Right cardiac atrium (tissue), 5 donors: ENCODE measurements around the gene NLGN2. TPM values are rescaled to one million over a fixed set of nuclear protein-coding genes. Genes with fewer than 3 reads are reported as not detected.

ENCODE experiments used
- ATAC-seq, 2 donors: fragments of 200-7000 bp; cut with Tn5 transposase; one replicate each; pipeline versions ENCODE4 v1.8.0 to v1.9.1; 2020; ENCODE audit warnings: moderate library complexity in 2 of 2, mild to moderate bottlenecking in 1 of 2
- DNase-seq, 3 donors: peaks; one replicate each; pipeline ENCODE4 v3.0.0-alpha.2; 2020
- H3K27ac ChIP-seq: one replicate; pipeline ENCODE4 v1.5.1; 2013; ENCODE audit warnings: mild to moderate bottlenecking, low read length, control low read depth, moderate library complexity
- H3K27me3 ChIP-seq: one replicate; pipeline ENCODE4 v1.6.1; 2013; ENCODE audit not compliant: control insufficient read depth, insufficient read depth
- H3K4me1 ChIP-seq: one replicate; pipeline ENCODE4 v1.6.1; 2013; ENCODE audit warnings: low read length; ENCODE audit not compliant: control insufficient read depth, insufficient read depth
- H3K4me3 ChIP-seq: one replicate; pipeline ENCODE4 v1.5.1; 2013; ENCODE audit warnings: low read length, control low read depth
- H3K9me3 ChIP-seq: one replicate; pipeline ENCODE4 v1.6.1; 2013; ENCODE audit warnings: low read length; ENCODE audit not compliant: control insufficient read depth
- WGBS: extraction: QIAGEN DNeasy Blood & Tissue Kit; methylation state at CpG from one replicate; pipeline ENCODE4 v1.1.7; 2013; 5-methylcytosine and 5-hydroxymethylcytosine counted together
- intact Hi-C, 4 donors: fragments of 100-400 bp; cut with DNase I; formaldehyde crosslinking; loops; one replicate each; pipeline versions ENCODE4 v1.11.0 to v1.14.0; 2022 to 2023
- polyA plus RNA-seq: library from polyadenylated mRNA; stranded (reverse); fragments of 200-250 nt; gene quantifications from one replicate; pipeline ENCODE4 v1.2.3, GENCODE V29; 2013
- total RNA-seq, 4 donors: library from RNA; stranded (reverse); fragmentation: NEBNext Ultra II Directional; extraction: Animal tissue kit (Norgen Biotek cat#: 25700); gene quantifications; one replicate each; pipeline ENCODE4 v1.2.1, GENCODE V29; 2021
- donor health status: healthy with polysubstance abuse.
- donor health status: DM: no; HTN: yes; CAD: no.
- donor health status: DM: no; HTN: no; CAD: no.
- donor health status: DM: no; HTN: yes; CAD: no; lungs with severe emphysema.
- donor health status: DM: yes; HTN: yes; CAD: no.

NLGN2 gene
- total and polyA plus RNA-seq, 5 donors: 6.9 to 15.7 (median 12.8) TPM

GRCh38 chr17:7467498-7467897 is 59.9 kb downstream of the NLGN2 start:
- WGBS: 94% methylated on average over 3 of the region's 3 CpGs
- H3K9me3 ChIP-seq: no peaks in the 10 kb centered on the region
- H3K27ac ChIP-seq: peak overlapping the region; percentile 83
- intact Hi-C loops: loop anchor here in 1 of 4 donors (2.0 kb wide), 1 partner anchor 17 kb away; no protein-coding TSS in a partner anchor
- H3K4me3 ChIP-seq: no peak overlapping the region
- no peaks in the 10 kb centered on the region for H3K27me3 ChIP-seq
- ATAC-seq (no peak), DNase-seq (no peak)
- H3K4me1 ChIP-seq: peaks cover 11% of the 10 kb centered on the region

GRCh38 chr17:7468290-7468689 is 60.6 kb downstream of the NLGN2 start:
- 85% methylated on average over 11 of the region's 11 CpGs for WGBS
- H3K27ac ChIP-seq: no peak overlapping the region
- no peak overlapping the region for H3K4me3 ChIP-seq
- DNase-seq: peak in 1 of 3 donors; percentile 22
- H3K27me3 ChIP-seq: no peaks in the 10 kb centered on the region
- intact Hi-C loops: no loop called here
- ATAC-seq: no peak
- no peaks in the 10 kb centered on the region for H3K9me3 ChIP-seq
- H3K4me1 ChIP-seq: peaks cover 11% of the 10 kb centered on the region

- H3K27me3 ChIP-seq: no peaks in the 10 kb centered on the region
- intact Hi-C loops: no loop called here
- no peak overlapping the region for H3K4me3 ChIP-seq
- H3K27ac ChIP-seq: no peak overlapping the region
- 77% methylated on average over 12 of the region's 12 CpGs for WGBS
- DNase-seq: peak in 1 of 3 donors; percentile 22
- H3K9me3 ChIP-seq: no peaks in the 10 kb centered on the region
- peaks cover 11% of the 10 kb centered on the region for H3K4me1 ChIP-seq
- ATAC-seq: no peak
Measured at GRCh38 chr17:7468804-7469389, 61.3 kb downstream of the NLGN2 start.

Other genes starting within 250 kb of the NLGN2 start
Only the 30 nearest of the 39 such genes appear.
- gene DVL2, start 173.3 kb upstream of the NLGN2 start, total RNA-seq: 10 to 100 TPM; 20.0 to 26.1 (median 23.4) TPM
- gene DVL2, start 173.3 kb upstream of the NLGN2 start, polyA plus RNA-seq: 14.6 TPM
- gene PHF23, start 168.4 kb upstream of the NLGN2 start, total RNA-seq: 10 to 100 TPM; 22.2 to 30.4 (median 24.5) TPM
- 18.8 TPM for gene PHF23, start 168.4 kb upstream of the NLGN2 start, polyA plus RNA-seq
- gene GABARAP, start 165.4 kb upstream of the NLGN2 start, total RNA-seq: 100 to 1,000 TPM; 492 to 540 (median 522) TPM
- gene GABARAP, start 165.4 kb upstream of the NLGN2 start, polyA plus RNA-seq: 741 TPM
- gene CTDNEP1, start 156.1 kb upstream of the NLGN2 start, total RNA-seq: 100 to 1,000 TPM; 118 to 124 (median 122) TPM
- gene CTDNEP1, start 156.1 kb upstream of the NLGN2 start, polyA plus RNA-seq: 80.1 TPM
- 100 to 1,000 TPM in 1 of 4 donors, 10 to 100 TPM in 3; 37.9 to 100 (median 82.9) TPM for gene ELP5, start 155.6 kb upstream of the NLGN2 start, total RNA-seq
- gene ELP5, start 155.6 kb upstream of the NLGN2 start, polyA plus RNA-seq: 41.7 TPM
- 1 to 10 TPM; 1.8 to 3.4 (median 2.8) TPM for gene CLDN7, start 145.4 kb upstream of the NLGN2 start, total RNA-seq
- 2.9 TPM for gene CLDN7, start 145.4 kb upstream of the NLGN2 start, polyA plus RNA-seq
- 100 to 1,000 TPM in 3 of 4 donors, 10 to 100 TPM in 1; 57.6 to 146 (median 103) TPM for gene SLC2A4, start 126.1 kb upstream of the NLGN2 start, total RNA-seq
- gene SLC2A4, start 126.1 kb upstream of the NLGN2 start, polyA plus RNA-seq: 83.1 TPM
- gene YBX2, start 113.2 kb upstream of the NLGN2 start, total RNA-seq: 1 to 10 TPM; 1.4 to 3.1 (median 1.8) TPM
- 5.3 TPM for gene YBX2, start 113.2 kb upstream of the NLGN2 start, polyA plus RNA-seq
- 100 to 1,000 TPM; 259 to 311 (median 268) TPM for gene EIF5A, start 100.2 kb upstream of the NLGN2 start, total RNA-seq
- 301 TPM for gene EIF5A, start 100.2 kb upstream of the NLGN2 start, polyA plus RNA-seq
- gene GPS2, start 92.5 kb upstream of the NLGN2 start, total RNA-seq: 10 to 100 TPM; 65.0 to 76.1 (median 65.8) TPM
- 68.4 TPM for gene GPS2, start 92.5 kb upstream of the NLGN2 start, polyA plus RNA-seq
- 10 to 100 TPM; 28.3 to 33.4 (median 30.6) TPM for gene NEURL4, start 78.5 kb upstream of the NLGN2 start, total RNA-seq
- gene NEURL4, start 78.5 kb upstream of the NLGN2 start, polyA plus RNA-seq: 23.8 TPM
- 10 to 100 TPM; 15.0 to 26.4 (median 20.8) TPM for gene ACAP1, start 71.3 kb upstream of the NLGN2 start, total RNA-seq
- 8.8 TPM for gene ACAP1, start 71.3 kb upstream of the NLGN2 start, polyA plus RNA-seq
- 1 to 10 TPM; 4.7 to 6.7 (median 6.5) TPM for gene KCTD11, start 55.7 kb upstream of the NLGN2 start, total RNA-seq
- gene KCTD11, start 55.7 kb upstream of the NLGN2 start, polyA plus RNA-seq: 7.8 TPM
- gene TMEM95, start 52.7 kb upstream of the NLGN2 start, total RNA-seq: not detected
- gene TMEM95, start 52.7 kb upstream of the NLGN2 start, polyA plus RNA-seq: not detected
- gene TNK1, start 26.8 kb upstream of the NLGN2 start, total RNA-seq: 1 to 10 TPM; 2.1 to 3.6 (median 3.4) TPM
- gene TNK1, start 26.8 kb upstream of the NLGN2 start, polyA plus RNA-seq: 1.7 TPM
- 10 to 100 TPM; 19.8 to 25.0 (median 22.9) TPM for gene PLSCR3, start 13.3 kb upstream of the NLGN2 start, total RNA-seq
- 25.9 TPM for gene PLSCR3, start 13.3 kb upstream of the NLGN2 start, polyA plus RNA-seq
- 100 to 1,000 TPM in 1 of 4 donors, 10 to 100 TPM in 3; 79.6 to 105 (median 97.3) TPM for gene TMEM256, start 3.7 kb upstream of the NLGN2 start, total RNA-seq
- gene TMEM256, start 3.7 kb upstream of the NLGN2 start, polyA plus RNA-seq: 210 TPM
- gene SPEM1, start 12.5 kb downstream of the NLGN2 start, total RNA-seq: not detected
- gene SPEM1, start 12.5 kb downstream of the NLGN2 start, polyA plus RNA-seq: not detected
- gene SPEM2, start 17.8 kb downstream of the NLGN2 start, total RNA-seq: not detected
- not detected for gene SPEM2, start 17.8 kb downstream of the NLGN2 start, polyA plus RNA-seq
- gene SPEM3, start 21.0 kb downstream of the NLGN2 start, total RNA-seq: not detected
- gene SPEM3, start 21.0 kb downstream of the NLGN2 start, polyA plus RNA-seq: not detected
- gene TMEM102, start 27.6 kb downstream of the NLGN2 start, total RNA-seq: 1 to 10 TPM; 2.2 to 2.5 (median 2.3) TPM
- gene TMEM102, start 27.6 kb downstream of the NLGN2 start, polyA plus RNA-seq: 2.1 TPM
- gene FGF11, start 31.7 kb downstream of the NLGN2 start, total RNA-seq: 10 to 100 TPM; 13.9 to 34.8 (median 23.9) TPM
- 31.7 TPM for gene FGF11, start 31.7 kb downstream of the NLGN2 start, polyA plus RNA-seq
- 10 to 100 TPM; 11.4 to 15.6 (median 13.1) TPM for gene CHRNB1, start 37.2 kb downstream of the NLGN2 start, total RNA-seq
- 16.1 TPM for gene CHRNB1, start 37.2 kb downstream of the NLGN2 start, polyA plus RNA-seq
- 10 to 100 TPM; 73.6 to 86.2 (median 82.2) TPM for gene ZBTB4, start 71.8 kb downstream of the NLGN2 start, total RNA-seq
- 41.7 TPM for gene ZBTB4, start 71.8 kb downstream of the NLGN2 start, polyA plus RNA-seq
- not detected for gene SLC35G6, start 73.6 kb downstream of the NLGN2 start, total RNA-seq
- gene SLC35G6, start 73.6 kb downstream of the NLGN2 start, polyA plus RNA-seq: not detected
- gene POLR2A, start 76.5 kb downstream of the NLGN2 start, total RNA-seq: 10 to 100 TPM; 41.9 to 51.4 (median 47.4) TPM
- 22.3 TPM for gene POLR2A, start 76.5 kb downstream of the NLGN2 start, polyA plus RNA-seq
- 10 to 100 TPM; 42.9 to 52.0 (median 47.5) TPM for gene TNFSF12, start 141.2 kb downstream of the NLGN2 start, total RNA-seq
- gene TNFSF12, start 141.2 kb downstream of the NLGN2 start, polyA plus RNA-seq: 58.4 TPM
- gene TNFSF13, start 150.9 kb downstream of the NLGN2 start, total RNA-seq: 10 to 100 TPM; 14.6 to 19.9 (median 15.7) TPM
- gene TNFSF13, start 150.9 kb downstream of the NLGN2 start, polyA plus RNA-seq: 15.3 TPM
- gene SENP3, start 154.1 kb downstream of the NLGN2 start, total RNA-seq: 10 to 100 TPM; 27.2 to 37.2 (median 34.2) TPM
- 45.2 TPM for gene SENP3, start 154.1 kb downstream of the NLGN2 start, polyA plus RNA-seq
- gene CD68, start 171.8 kb downstream of the NLGN2 start, total RNA-seq: 10 to 100 TPM; 34.6 to 45.6 (median 44.1) TPM
- gene CD68, start 171.8 kb downstream of the NLGN2 start, polyA plus RNA-seq: 19.4 TPM